Karpas-422 (cell line): ENCODE measurements around the gene RPS10. TPM values are rescaled to one million over a fixed set of nuclear protein-coding genes. Genes with fewer than 3 reads are reported as not detected.

ENCODE experiments used
- DNase-seq: peaks from one replicate; pipeline ENCODE4 v3.0.0-alpha.2; 2015
- H2AFZ ChIP-seq: fragments of 200-600 bp; sonication (generic); 2 replicates; pipeline ENCODE4 v1.6.1; 2014; ENCODE audit warnings: antibody characterized with exemption, low read length, mixed read lengths
- H3K27ac ChIP-seq: fragments of 200-600 bp; sonication (generic); 2 replicates; pipeline ENCODE4 v1.5.1; 2014; ENCODE audit warnings: mild to moderate bottlenecking, low read length, moderate library complexity
- H3K27me3 ChIP-seq: fragments of 200-600 bp; sonication (generic); 2 replicates; pipeline ENCODE4 v1.6.1; 2014; ENCODE audit warnings: low read length, mixed read lengths
- H3K36me3 ChIP-seq: fragments of 200-600 bp; sonication (generic); 2 replicates; pipeline ENCODE4 v1.6.1; 2014; ENCODE audit warnings: low read length, mixed read lengths; ENCODE audit not compliant: insufficient read depth
- H3K4me1 ChIP-seq: fragments of 200-600 bp; sonication (generic); 2 replicates; pipeline ENCODE4 v1.6.1; 2014; ENCODE audit warnings: mild to moderate bottlenecking, low read length, mixed read lengths
- H3K4me2 ChIP-seq: fragments of 200-600 bp; sonication (generic); 2 replicates; pipeline ENCODE4 v1.6.1; 2014; ENCODE audit warnings: low read length, low read depth, mild to moderate bottlenecking; ENCODE audit not compliant: poor library complexity, severe bottlenecking
- H3K4me3 ChIP-seq: fragments of 200-600 bp; sonication (generic); 2 replicates; pipeline ENCODE4 v1.5.1; 2014; ENCODE audit warnings: mild to moderate bottlenecking, antibody characterized with exemption, low read length, mixed read lengths
- H3K79me2 ChIP-seq: fragments of 200-600 bp; sonication (generic); 2 replicates; pipeline ENCODE4 v1.6.1; 2014; ENCODE audit warnings: mild to moderate bottlenecking, low read length, mixed read lengths
- H3K9ac ChIP-seq: fragments of 200-600 bp; sonication (generic); 2 replicates; pipeline ENCODE4 v1.6.0; 2014; ENCODE audit warnings: low read length
- H3K9me2 ChIP-seq: fragments of 200-600 bp; sonication (generic), shearing (Covaris generic); replicated peaks from 2 replicates; pipeline ENCODE4 v1.6.0; 2014; ENCODE audit warnings: mild to moderate bottlenecking, low read length, moderate library complexity; ENCODE audit not compliant: insufficient read depth
- H3K9me3 ChIP-seq: fragments of 300-700, 200-600 bp; sonication (generic); 2 replicates; pipeline ENCODE4 v1.6.1; 2014; ENCODE audit warnings: low read length, mixed read lengths
- H4K20me1 ChIP-seq: fragments of 200-600 bp; sonication (generic); 2 replicates; pipeline ENCODE4 v1.6.1; 2014; ENCODE audit warnings: mild to moderate bottlenecking, antibody characterized with exemption, low read length, low read depth; ENCODE audit not compliant: insufficient read depth
- total RNA-seq: library from RNA; depleted of rRNA; stranded (reverse); fragments of >200 nt; shearing (Covaris generic); gene quantifications from 2 replicates; pipeline ENCODE4 v1.2.3, GENCODE V29; 2014; ENCODE audit warnings: low replicate concordance; rRNA removed

RPS10 gene
- total RNA-seq, 1 experiment from 2014 or later = 2,938 TPM

- Histone ChIP-seq H3K4me3 (no peak overlapping the region), H4K20me1 (peaks cover 17% of the 10 kb centered on the region), H3K9me2 (no peaks in the 10 kb centered on the region), H3K27ac (no peak overlapping the region; the same call in 1 of the 2 replicates), H3K27me3 (no peaks in the 10 kb centered on the region), H3K36me3 (no peaks in the 10 kb centered on the region; the same call in 1 of the 2 replicates), H2AFZ (no peak overlapping the region), H3K4me1 (peaks cover 22% of the 10 kb centered on the region), H3K4me2 (no peak overlapping the region), H3K9me3 (no peaks in the 10 kb centered on the region), H3K79me2 (peaks cover 91% of the 10 kb centered on the region), H3K9ac (no peak overlapping the region)
- no peak for DNase-seq
These were observed 55.5 kb downstream of the RPS10 start for GRCh38 chr6:34370361-34370760.

- H3K9ac ChIP-seq = no peak overlapping the region
- H3K4me1 ChIP-seq = peaks cover 16% of the 10 kb centered on the region
- no peak for DNase-seq
- H3K36me3 ChIP-seq = no peaks in the 10 kb centered on the region; the same call in 1 of the 2 replicates
- no peak overlapping the region for H3K27ac ChIP-seq
- peaks cover 11% of the 10 kb centered on the region for H4K20me1 ChIP-seq
- H3K9me2 ChIP-seq = no peaks in the 10 kb centered on the region
- no peaks in the 10 kb centered on the region for H3K9me3 ChIP-seq
- H3K79me2 ChIP-seq = peaks cover 86% of the 10 kb centered on the region
- no peak overlapping the region for H3K4me3 ChIP-seq
- no peak overlapping the region for H3K4me2 ChIP-seq
- no peak overlapping the region for H2AFZ ChIP-seq
- no peaks in the 10 kb centered on the region for H3K27me3 ChIP-seq
These were observed 56.5 kb downstream of the RPS10 start for GRCh38 chr6:34369385-34369784.

Other genes starting within 250 kb of the RPS10 start
- 337 and 353 TPM in 2 replicates for gene HMGA1, start 189.2 kb downstream of the RPS10 start, total RNA-seq
- 35.1 and 44.3 TPM in 2 replicates for gene SMIM29, start 177.1 kb downstream of the RPS10 start, total RNA-seq
- 33.7 and 41.7 TPM in 2 replicates for gene NUDT3, start 33.4 kb downstream of the RPS10 start, total RNA-seq
- not detected in 2 replicates for gene PACSIN1, start 40.0 kb upstream of the RPS10 start, total RNA-seq
- not detected in 2 replicates for gene SPDEF, start 130.3 kb upstream of the RPS10 start, total RNA-seq